Measurements from ENCODE around the gene PIP5K1B.

DNA sequence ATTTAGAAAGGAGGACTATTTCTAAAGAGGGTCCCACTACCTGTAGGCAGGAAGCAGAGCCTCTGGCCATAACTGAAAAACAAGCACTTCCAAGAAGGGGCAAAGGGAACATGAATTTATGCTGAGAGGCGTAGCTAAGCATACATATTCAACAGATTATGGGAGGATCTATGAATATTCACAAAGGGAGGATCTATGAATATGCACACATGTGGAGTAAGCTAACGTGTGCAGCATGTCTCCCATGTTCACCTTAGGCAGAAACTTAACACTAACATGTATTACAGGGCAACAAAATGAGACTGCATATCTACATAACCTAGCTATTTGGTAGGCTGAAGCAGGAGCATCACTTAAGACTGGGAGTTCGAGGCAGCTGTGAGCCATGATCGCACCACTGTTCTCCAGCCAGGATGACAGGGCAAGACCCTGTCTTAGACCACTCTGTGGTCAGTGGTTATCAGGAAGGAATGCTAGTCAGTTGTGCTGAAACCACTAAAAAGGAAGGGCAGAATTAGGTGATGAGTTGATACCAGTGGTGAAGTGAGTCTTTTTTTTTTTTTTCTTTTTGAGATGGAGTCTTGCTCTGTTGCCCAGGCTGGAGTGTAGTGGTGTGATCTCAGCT is 351.3 kb downstream of the PIP5K1B start:
- no peak for TF ChIP-seq TCF7L2 (IDR thresholded peaks at IDR 0.05; ENCODE audit: borderline replicate concordance, extremely low read depth, insufficient read depth, insufficient read length)
- no peak for TF ChIP-seq POLR2A (IDR thresholded peaks at IDR 0.05; ENCODE audit: borderline replicate concordance, extremely low read depth, insufficient read depth, insufficient read length)
- TF ChIP-seq, protein P1, sequence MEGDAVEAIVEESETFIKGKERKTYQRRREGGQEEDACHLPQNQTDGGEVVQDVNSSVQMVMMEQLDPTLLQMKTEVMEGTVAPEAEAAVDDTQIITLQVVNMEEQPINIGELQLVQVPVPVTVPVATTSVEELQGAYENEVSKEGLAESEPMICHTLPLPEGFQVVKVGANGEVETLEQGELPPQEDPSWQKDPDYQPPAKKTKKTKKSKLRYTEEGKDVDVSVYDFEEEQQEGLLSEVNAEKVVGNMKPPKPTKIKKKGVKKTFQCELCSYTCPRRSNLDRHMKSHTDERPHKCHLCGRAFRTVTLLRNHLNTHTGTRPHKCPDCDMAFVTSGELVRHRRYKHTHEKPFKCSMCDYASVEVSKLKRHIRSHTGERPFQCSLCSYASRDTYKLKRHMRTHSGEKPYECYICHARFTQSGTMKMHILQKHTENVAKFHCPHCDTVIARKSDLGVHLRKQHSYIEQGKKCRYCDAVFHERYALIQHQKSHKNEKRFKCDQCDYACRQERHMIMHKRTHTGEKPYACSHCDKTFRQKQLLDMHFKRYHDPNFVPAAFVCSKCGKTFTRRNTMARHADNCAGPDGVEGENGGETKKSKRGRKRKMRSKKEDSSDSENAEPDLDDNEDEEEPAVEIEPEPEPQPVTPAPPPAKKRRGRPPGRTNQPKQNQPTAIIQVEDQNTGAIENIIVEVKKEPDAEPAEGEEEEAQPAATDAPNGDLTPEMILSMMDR (IDR thresholded peaks at IDR 0.05 in 2 of 3, conservative IDR thresholded peaks at IDR 0.05 in 1 of 3; ENCODE audit: borderline replicate concordance in 1 of 3, insufficient read depth in 1 of 3, low read depth in 2 of 3, low read length in 2 of 3): no peak
- no peak for TF ChIP-seq ZFX (IDR thresholded peaks at IDR 0.05)
- TF ChIP-seq JUND (IDR thresholded peaks at IDR 0.05): no peak
- TF ChIP-seq EZH2 (IDR thresholded peaks at IDR 0.05): no peak
- TF ChIP-seq, protein P2, sequence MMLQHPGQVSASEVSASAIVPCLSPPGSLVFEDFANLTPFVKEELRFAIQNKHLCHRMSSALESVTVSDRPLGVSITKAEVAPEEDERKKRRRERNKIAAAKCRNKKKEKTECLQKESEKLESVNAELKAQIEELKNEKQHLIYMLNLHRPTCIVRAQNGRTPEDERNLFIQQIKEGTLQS (IDR thresholded peaks at IDR 0.05): no peak
- no peak for TF ChIP-seq POLR2AphosphoS5 (IDR thresholded peaks at IDR 0.05; ENCODE audit: low read depth, low read length)

All from HCT116 (cell line).